Loucy (cell line): Measurements from ENCODE around the gene ZFPL1.

Experiments
- H2AFZ ChIP-seq: fragments of 200-600 bp; sonication (generic); 2 replicates; pipeline ENCODE4 v1.6.0; 2016; ENCODE audit warnings: antibody characterized with exemption, mild to moderate bottlenecking, low read length, moderate library complexity
- H3F3A ChIP-seq: fragments of 200-600 bp; 2 replicates; pipeline ENCODE4 v1.6.0; 2016; ENCODE audit warnings: antibody characterized with exemption, low read depth, mild to moderate bottlenecking
- H3K27me3 ChIP-seq: fragments of 200-600 bp; sonication (generic); 2 replicates; pipeline ENCODE4 v1.6.1; 2014; ENCODE audit warnings: low read length, mild to moderate bottlenecking; ENCODE audit not compliant: insufficient read depth, poor library complexity, severe bottlenecking
- H3K36me3 ChIP-seq: fragments of 200-600 bp; sonication (generic); 2 replicates; pipeline ENCODE4 v1.6.1; 2016; ENCODE audit warnings: low read length; ENCODE audit not compliant: insufficient read depth
- H3K4me1 ChIP-seq: fragments of 200-600 bp; sonication (generic); 2 replicates; pipeline ENCODE4 v1.5.1; 2014; ENCODE audit warnings: low read length, mild to moderate bottlenecking; ENCODE audit not compliant: insufficient read depth, poor library complexity, severe bottlenecking
- H3K4me2 ChIP-seq: fragments of 200-600 bp; sonication (generic); 2 replicates; pipeline ENCODE4 v1.6.0; 2014; ENCODE audit warnings: antibody characterized with exemption, low read length, low read depth, mild to moderate bottlenecking; ENCODE audit not compliant: poor library complexity, severe bottlenecking
- H3K4me3 ChIP-seq: fragments of 200-600 bp; sonication (generic); 2 replicates; pipeline ENCODE4 v1.5.1; 2014; ENCODE audit warnings: low read length, mild to moderate bottlenecking, mixed read lengths; ENCODE audit not compliant: poor library complexity, severe bottlenecking
- H3K79me2 ChIP-seq: fragments of 200-600 bp; sonication (generic); 2 replicates; pipeline ENCODE4 v1.6.1; 2014; ENCODE audit warnings: low read length; ENCODE audit not compliant: insufficient read depth
- H3K9ac ChIP-seq: fragments of 200-600 bp; sonication (generic); 2 replicates; pipeline ENCODE4 v1.6.0; 2014; ENCODE audit warnings: mild to moderate bottlenecking, low read depth, low read length, moderate library complexity; ENCODE audit not compliant: poor library complexity, severe bottlenecking
- H3K9me2 ChIP-seq: fragments of 200-600 bp; sonication (generic); replicated peaks from 2 replicates; pipeline ENCODE4 v1.6.1; 2016; ENCODE audit warnings: low read depth, low read length, mixed read lengths
- H3K9me3 ChIP-seq: fragments of 200-600 bp; sonication (generic); 2 replicates; pipeline ENCODE4 v1.6.1; 2014; ENCODE audit warnings: mild to moderate bottlenecking, antibody characterized with exemption, low read length, low read depth; ENCODE audit not compliant: insufficient read depth
- H4K20me1 ChIP-seq: fragments of 200-600 bp; sonication (generic); 2 replicates; pipeline ENCODE4 v1.6.0; 2014; ENCODE audit warnings: antibody characterized with exemption, low read length, mild to moderate bottlenecking; ENCODE audit not compliant: insufficient read depth, poor library complexity, severe bottlenecking
- CTCF ChIP-seq: fragments of 200-600 bp; sonication (generic); conservative IDR thresholded peaks from 2 replicates; pipeline ENCODE4 v1.5.1; 2014; ENCODE audit warnings: mild to moderate bottlenecking, antibody characterized with exemption, low read length
- EZH2phosphoT487 ChIP-seq: fragments of 200-600 bp; IDR thresholded peaks from 2 replicates; pipeline ENCODE4 v1.6.1; 2018; ENCODE audit warnings: antibody characterized with exemption, mild to moderate bottlenecking, moderate library complexity, borderline replicate concordance

The ZFPL1 gene

GRCh38 chr11:65069217-65069616 is 14.8 kb upstream of the ZFPL1 start:
- Histone ChIP-seq H4K20me1 (no peaks in the 10 kb centered on the region), H3K4me1 (no peaks in the 10 kb centered on the region), H3K4me2 (no peak overlapping the region), H2AFZ (no peak overlapping the region), H3K4me3 (no peak overlapping the region), H3K27me3 (no peaks in the 10 kb centered on the region), H3K9me3 (no peaks in the 10 kb centered on the region), H3K36me3 (no peaks in the 10 kb centered on the region), H3K9me2 (no peaks in the 10 kb centered on the region), H3K79me2 (no peaks in the 10 kb centered on the region), H3K9ac (no peak overlapping the region), H3F3A (no peaks in the 10 kb centered on the region)
- no peak for TF ChIP-seq CTCF
- no peak for TF ChIP-seq EZH2phosphoT487

- no peak for TF ChIP-seq CTCF
- TF ChIP-seq EZH2phosphoT487 = no peak
- no peak overlapping the region for H3K9ac ChIP-seq
- no peak overlapping the region for H3K4me3 ChIP-seq
- H3K27me3 ChIP-seq = no peaks in the 10 kb centered on the region
- no peaks in the 10 kb centered on the region for H3F3A ChIP-seq
- no peaks in the 10 kb centered on the region for H4K20me1 ChIP-seq
- peaks cover 14% of the 10 kb centered on the region for H3K79me2 ChIP-seq
- H3K9me3 ChIP-seq = no peaks in the 10 kb centered on the region
- no peaks in the 10 kb centered on the region for H3K4me1 ChIP-seq
- H3K9me2 ChIP-seq = no peaks in the 10 kb centered on the region
- peaks cover 9% of the 10 kb centered on the region; the same call in 1 of the 2 replicates for H3K36me3 ChIP-seq
- H2AFZ ChIP-seq = no peak overlapping the region
- no peak overlapping the region for H3K4me2 ChIP-seq
Observed at GRCh38 chr11:65071907-65072630, 12.0 kb upstream of the ZFPL1 start.

GRCh38 chr11:65072631-65072966 is 11.4 kb upstream of the ZFPL1 start:
- Histone ChIP-seq H3K36me3 (peaks cover 9% of the 10 kb centered on the region; the same call in 1 of the 2 replicates), H3K4me2 (no peak overlapping the region), H3F3A (no peaks in the 10 kb centered on the region), H4K20me1 (peaks cover under 1% of the 10 kb centered on the region), H3K4me1 (peaks cover 3% of the 10 kb centered on the region), H3K9me3 (no peaks in the 10 kb centered on the region), H3K9me2 (no peaks in the 10 kb centered on the region), H3K4me3 (no peak overlapping the region), H2AFZ (no peak overlapping the region), H3K9ac (no peak overlapping the region), H3K27me3 (no peaks in the 10 kb centered on the region), H3K79me2 (peaks cover 19% of the 10 kb centered on the region)
- no peak for TF ChIP-seq CTCF
- TF ChIP-seq EZH2phosphoT487 = no peak
